ENCODE results near the gene MDK.

The MDK gene

DNA sequence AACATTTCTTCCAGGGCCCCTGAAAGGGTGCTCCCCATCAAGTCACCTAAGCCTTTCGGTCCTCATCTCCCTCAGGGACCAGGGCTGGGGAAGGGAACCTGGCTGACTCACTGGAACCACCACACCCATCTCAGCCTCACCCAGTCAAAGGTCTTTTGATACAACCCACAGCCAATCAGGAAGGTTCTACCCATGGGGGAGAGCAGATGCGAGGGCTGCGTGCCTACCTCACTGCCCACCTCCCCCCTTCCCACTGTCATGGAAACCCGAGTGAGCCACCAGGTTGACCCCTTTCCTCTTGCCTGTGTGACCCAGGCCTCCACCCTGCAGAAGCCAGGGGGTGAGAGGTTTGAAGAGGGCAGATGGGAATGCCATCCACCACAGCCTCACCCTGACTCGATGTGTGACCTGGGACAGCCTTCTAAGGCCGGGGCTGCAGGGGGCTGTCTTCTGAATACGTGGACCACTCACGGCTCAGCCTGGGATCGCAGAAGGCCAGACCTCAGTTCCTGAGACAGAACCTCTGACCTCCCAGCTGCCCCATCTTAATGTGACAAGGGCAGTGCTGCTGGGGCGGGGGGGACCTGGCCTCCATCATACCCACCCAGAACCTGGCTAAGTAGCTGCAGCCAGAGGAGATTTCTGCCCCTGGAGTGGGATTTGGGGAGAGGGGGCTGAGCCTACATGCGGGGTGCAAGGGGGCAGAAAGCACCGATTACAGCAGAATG lies 2.7 kb downstream of the MDK start:
- no peak for DNase-seq

DNA sequence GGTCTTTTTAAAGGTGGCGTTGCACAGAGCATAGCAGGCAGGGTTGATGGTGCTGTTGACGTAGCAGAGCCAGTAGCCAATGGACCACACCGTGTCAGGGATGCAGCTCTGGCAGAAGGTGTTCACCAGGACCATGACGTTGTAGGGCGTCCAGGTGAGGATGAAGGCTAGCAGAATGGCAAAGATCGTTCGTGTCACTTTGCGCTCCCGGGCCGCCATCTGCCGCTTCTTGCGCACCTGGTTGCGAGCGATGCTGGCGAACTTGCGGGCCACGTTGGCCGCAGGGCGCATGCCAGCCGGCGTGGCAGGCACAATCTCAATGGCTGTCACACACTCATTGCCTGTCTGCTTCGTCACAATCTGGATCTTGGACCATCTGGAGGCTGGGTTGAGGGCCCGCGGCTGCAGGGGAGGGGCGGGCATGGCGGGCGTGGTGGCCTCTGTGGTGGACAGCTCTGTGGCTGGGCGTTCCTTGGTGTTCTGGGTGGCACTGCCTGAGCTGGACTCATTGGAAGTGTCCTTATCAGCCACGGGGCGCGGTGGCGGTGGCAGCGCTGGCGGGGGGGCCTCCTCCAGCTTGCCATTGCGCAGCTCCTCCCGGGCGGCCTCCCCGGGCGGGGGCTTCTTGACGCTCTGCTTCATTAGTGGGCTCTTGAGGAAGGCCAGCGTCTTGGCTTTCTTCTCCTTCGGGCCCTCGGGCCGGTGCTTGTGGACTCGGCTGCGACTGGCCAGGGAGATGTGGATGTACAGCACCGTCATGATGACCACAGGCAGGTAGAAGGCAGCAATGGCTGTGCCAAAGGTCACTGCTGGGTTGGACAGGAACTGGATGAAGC lies 3.9 kb downstream of the MDK start:
- no peak for DNase-seq

GRCh38 chr11:46386005-46386578 lies 4.6 kb downstream of the MDK start:
- no peak for DNase-seq

DNA sequence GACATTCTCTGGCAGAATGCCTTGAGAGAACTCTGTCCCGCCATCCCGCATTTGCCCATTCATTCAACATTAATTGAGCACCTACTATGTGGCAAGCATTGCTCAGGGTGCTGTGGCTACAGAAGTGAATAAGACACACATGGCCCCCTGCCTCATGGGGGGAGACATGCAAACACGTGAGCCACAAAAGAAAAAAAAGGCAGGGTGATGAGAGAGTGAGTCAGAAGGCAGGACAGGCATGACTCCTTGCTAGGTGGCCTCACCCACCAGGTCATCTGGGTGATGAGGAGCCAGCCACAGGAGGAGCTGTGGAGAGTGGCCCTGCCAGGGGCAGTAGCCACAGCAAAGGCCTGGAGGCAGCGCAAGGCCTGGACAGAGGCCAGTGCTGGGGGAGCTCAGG lies 5.2 kb downstream of the MDK start:
- no peak for DNase-seq

DNA sequence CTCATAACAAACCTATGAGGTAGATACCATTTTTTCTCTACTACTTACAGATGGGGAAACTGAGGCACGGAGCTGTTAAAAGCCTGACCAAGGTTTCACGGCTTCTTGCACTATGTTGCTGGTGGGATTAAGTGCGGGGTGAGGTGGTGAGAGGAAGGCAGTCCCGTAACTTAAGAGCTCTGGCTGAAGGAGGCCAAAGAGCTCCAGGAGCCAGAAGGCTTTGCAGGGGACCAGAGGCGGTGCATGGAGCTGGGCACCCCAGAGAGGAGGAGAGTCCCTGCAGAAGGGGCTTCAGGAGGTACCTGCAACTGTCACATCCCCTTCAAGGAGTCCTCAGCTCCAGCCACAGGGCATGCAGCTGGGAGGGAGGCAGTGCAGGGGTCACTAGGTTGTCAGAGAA lies 6.0 kb downstream of the MDK start:
- DNase-seq = no peak

GRCh38 chr11:46387919-46388618 lies 6.6 kb downstream of the MDK start:
- DNase-seq = no peak

GRCh38 chr11:46388619-46389449 lies 7.4 kb downstream of the MDK start:
- DNase-seq = no peak

DNA sequence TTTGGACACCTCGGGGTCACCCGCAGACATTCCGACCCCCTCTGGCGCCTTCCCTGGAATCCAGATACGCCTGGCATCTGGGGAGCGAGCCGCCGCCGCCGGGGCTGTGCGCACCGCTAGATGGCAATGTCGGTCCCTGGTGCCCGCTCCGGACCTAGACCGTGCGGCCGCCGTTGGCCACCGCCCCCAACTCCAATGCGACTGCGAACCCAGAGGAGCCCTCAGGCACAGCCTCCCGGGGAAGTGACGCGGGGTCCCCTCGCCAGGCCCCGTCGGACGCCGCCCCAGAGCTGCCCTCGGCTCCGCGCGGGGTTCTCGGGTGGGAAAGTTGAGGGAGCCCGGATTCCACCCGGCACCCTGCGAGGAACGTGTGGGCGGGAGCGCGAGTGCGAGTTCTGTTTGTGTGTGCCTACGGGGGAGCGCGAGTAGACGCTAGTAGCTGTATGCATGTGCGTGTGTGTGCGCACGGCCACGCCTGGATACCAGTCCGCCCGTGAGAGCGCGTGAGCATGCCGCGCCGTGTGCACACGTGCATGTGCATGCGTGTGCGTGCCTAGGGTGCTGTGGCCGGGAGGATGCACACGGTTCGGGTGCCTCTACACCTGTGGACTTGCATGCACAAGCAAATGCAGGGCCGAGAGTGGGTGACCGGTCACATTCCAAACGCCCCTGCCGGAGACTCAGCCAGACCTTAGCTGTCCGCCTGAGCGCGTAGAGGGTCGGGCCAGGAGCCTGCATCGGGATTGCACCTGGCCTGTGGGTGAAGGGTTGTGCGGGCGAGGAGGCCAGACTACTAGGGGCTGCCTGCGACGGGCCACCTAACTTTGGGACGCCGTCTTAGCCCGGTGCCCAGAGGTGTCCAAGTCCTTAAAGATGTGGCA lies 8.2 kb downstream of the MDK start:
- no peak for DNase-seq

DNA sequence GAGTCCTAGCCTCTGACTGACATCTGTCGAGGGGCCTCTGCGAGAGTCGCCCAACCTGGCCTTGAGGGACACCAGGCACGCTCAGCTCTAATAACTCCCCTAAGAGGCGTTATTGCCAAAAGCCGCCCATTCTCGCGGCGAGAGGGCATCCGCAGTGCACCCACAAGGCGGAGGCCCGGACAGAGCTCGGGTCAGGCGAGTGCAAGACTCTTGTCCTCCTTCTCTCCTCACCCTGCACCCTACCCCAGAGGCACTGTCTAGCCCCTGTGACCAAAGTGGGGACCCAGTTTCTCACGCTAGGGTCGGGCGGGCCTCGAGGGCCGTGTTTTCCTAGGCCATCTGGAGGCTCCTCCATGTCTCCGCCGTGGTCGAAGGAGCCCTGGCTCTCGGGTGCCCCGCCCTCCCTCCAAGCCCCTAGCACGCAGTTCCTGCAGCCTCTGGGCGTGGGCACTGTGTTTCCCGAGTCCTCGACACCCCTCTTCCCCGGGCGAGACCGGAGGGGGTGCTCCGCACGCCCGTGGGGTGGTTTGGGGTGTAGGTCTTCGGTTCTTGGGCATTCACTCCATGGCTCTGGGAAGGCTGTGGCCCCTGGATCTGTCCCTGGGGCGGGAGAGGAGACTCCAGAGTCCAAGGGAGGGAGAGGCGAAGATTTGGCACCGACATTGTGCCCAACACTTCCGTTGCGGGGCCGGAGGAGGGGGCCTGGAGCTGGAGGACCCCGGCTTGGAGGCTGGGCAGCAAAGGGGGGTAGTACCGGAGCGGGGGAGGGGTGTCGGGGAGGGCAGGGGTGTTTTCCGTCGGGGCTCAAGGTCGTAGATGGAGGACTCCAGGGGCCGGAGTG lies 9.1 kb downstream of the MDK start:
- no peak for DNase-seq

GRCh38 chr11:46391186-46391577 lies 9.7 kb downstream of the MDK start:
- DNase-seq = no peak

- DNase-seq = peak; percentile 27
Observed at GRCh38 chr11:46391578-46392420, 10.3 kb downstream of the MDK start, which contains the start of gene CHRM4. Gene CHRM4 (minus strand): TSS chr11:46391776. CDS start chr11:46386557, 5,219 bp downstream.

- no peak for DNase-seq
Observed at GRCh38 chr11:46392421-46393230, 11.2 kb downstream of the MDK start.

DNA sequence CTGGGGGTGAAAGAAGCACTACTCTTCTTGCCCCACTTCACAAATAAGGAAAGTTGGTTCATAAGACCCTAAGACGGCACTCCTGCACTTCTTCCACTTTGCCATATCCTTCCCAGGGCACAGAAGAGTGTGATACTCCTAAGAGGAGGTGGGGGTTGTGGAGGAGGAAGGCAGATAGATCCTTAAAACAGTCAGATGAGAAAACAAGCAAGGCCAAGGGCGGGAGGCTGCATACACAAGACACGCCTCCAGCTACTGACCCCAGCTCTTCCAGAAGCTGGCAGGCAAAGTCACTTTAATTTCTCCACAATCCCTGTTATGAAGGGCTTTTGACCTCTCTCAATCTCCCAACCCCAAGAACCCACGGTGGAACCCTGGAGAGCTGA lies 11.8 kb downstream of the MDK start:
- no peak for DNase-seq

DNA sequence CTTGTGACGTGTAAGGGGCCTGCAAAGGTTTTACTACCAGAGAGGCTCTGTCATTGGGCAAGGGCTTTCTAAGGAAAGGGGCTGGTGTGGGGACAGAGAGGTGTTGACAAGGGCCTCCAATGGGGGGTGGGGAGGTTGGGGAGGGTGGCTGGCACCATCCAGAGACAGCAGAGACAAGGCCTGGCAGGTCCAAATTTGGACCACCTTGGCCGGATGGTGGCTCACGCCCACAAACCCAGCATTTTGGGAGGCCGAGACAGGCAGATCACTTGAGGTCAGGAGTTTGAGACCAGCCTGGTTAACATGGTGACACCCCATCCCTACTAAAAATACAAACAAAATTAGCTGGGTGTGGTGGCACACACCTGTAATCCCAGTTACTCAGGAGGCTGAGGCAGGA lies 12.3 kb downstream of the MDK start:
- no peak for DNase-seq

GRCh38 chr11:46397526-46397925 lies 16.1 kb downstream of the MDK start:
- DNase-seq = no peak

GRCh38 chr11:46402957-46403902 lies 21.8 kb downstream of the MDK start:
- no peak for DNase-seq

- no peak for DNase-seq
Observed at GRCh38 chr11:46404476-46405017, 23.1 kb downstream of the MDK start.

All from NCI-H1436 treated with DMSO at 0.1 percent for 48 hours (cell line).